Colon (tissue), 2 donors: ENCODE measurements around the gene ST6GALNAC2.
"Not testable (repeated sequence)": the region's sequence is repeated elsewhere in the genome, so short reads cannot be mapped to it uniquely, and the experiment has no call there.

ENCODE experiments used
- FAIRE-seq: peaks from 2 replicates; lab custom pipeline; 2012; peaks lifted over from hg19 to GRCh38; lab: Jason Lieb, UNC
- donor health status: control.
- donor health status: control.

The ST6GALNAC2 gene

DNA sequence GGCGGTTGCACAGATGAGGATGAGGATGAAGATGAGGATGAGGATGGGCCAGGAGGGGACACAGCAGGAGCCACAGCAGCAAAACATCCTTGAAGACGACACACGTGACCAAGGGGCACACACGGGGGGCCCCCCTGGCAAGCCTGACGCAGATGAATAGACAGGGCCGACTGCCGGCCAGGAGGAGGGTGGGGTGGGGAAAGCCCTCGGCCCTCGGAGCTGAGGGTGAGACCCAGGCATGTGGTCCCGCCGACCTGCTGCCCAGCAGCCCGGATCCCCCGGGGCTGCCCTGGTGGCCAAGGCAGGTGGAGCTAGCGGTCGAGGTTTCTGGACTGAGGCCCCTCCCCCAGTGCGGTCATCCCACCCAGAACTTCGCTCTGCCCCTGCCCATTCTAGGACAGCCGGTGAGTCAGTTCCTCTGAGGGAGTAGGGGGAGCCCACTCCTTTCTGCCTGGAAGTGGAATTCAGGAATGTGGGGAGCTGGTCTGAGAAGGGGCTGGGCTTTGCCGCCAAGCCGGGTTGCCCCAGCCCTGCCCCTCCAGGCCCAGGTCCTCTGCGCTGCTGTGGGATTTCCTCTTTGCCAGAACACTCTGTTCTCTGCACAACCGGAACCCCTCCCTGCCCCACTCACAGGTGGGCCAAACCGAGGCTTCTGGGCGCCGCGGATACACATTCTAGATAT lies 58.1 kb downstream of the ST6GALNAC2 start:
- no peak for FAIRE-seq

GRCh38 chr17:76527016-76527415 lies 58.6 kb downstream of the ST6GALNAC2 start:
- not testable (repeated sequence) for FAIRE-seq

- not testable (repeated sequence) for FAIRE-seq
Observed at GRCh38 chr17:76525513-76525833, 60.2 kb downstream of the ST6GALNAC2 start.

GRCh38 chr17:76524598-76525512 lies 60.8 kb downstream of the ST6GALNAC2 start:
- FAIRE-seq, result no peak

- no peak for FAIRE-seq
Observed at GRCh38 chr17:76523084-76524037, 62.3 kb downstream of the ST6GALNAC2 start.

GRCh38 chr17:76521683-76522082 lies 64.0 kb downstream of the ST6GALNAC2 start:
- not testable (repeated sequence) for FAIRE-seq

- no peak for FAIRE-seq
Observed at GRCh38 chr17:76521262-76521661, 64.4 kb downstream of the ST6GALNAC2 start.

- no peak for FAIRE-seq
Observed at GRCh38 chr17:76519048-76519966, 66.4 kb downstream of the ST6GALNAC2 start.

DNA sequence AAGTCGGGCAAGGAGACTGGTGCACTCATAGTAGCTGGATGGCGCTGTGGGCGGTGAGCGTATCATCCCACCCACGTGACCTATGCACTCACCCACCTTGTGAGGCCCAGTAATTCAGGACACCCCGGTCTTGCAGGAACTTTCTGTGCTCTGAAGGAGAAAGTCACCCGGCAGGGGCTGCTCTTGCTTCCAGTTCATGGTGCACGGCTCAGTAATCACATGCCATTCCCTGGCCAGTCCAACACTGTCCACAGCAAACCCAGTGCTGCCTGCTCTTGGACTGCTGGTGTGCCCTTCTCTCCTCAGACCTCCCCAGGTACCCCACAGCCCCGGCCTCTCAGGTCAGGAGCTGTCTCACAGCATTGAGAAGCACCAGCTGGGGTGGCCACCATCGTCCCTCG lies 68.0 kb downstream of the ST6GALNAC2 start:
- FAIRE-seq, result no peak
